Esophagus squamous epithelium (tissue), 4 donors: ENCODE results near the gene TMEM132D.

Experiments
- CTCF ChIP-seq, 6 experiments: fragments of 450-650 bp in 4 of 6; fragments of 200-600 bp in 2 of 6; sonication (generic) in 2 of 6; IDR thresholded peaks; one replicate each; pipeline ENCODE4 v1.5.1; 2016 to 2019; ENCODE audit warnings: antibody characterized with exemption in 6 of 6, mild to moderate bottlenecking in 4 of 6, moderate library complexity in 4 of 6
- POLR2A ChIP-seq, 4 donors: fragments of 450-650 bp; IDR thresholded peaks; one replicate each; pipeline ENCODE4 v1.6.1; 2017; ENCODE audit warnings: antibody characterized with exemption in 4 of 4, mild to moderate bottlenecking in 4 of 4, moderate library complexity in 3 of 4

GRCh38 chr12:129351481-129351880, 552.3 kb downstream of the TMEM132D start:
- TF ChIP-seq CTCF (IDR thresholded peaks at IDR 0.05) (no peak), POLR2A (IDR thresholded peaks at IDR 0.05) (no peak)
